HG03521 (cell line): ENCODE results near the gene PAWR.
"Not testable (repeated sequence)": the region's sequence is repeated elsewhere in the genome, so short reads cannot be mapped to it uniquely, and the experiment has no call there.

ENCODE experiments used
- ATAC-seq: cut with Tn5 transposase; IDR thresholded peaks from one replicate; pipeline ENCODE4 v1.9.1; 2021; ENCODE audit warnings: mild to moderate bottlenecking, moderate library complexity; ENCODE audit not compliant: unreplicated experiment

PAWR gene

GRCh38 chr12:79650440-79650839, 40.3 kb downstream of the PAWR start:
- ATAC-seq = no peak

- ATAC-seq = no peak
Measured at GRCh38 chr12:79648881-79649280, 41.9 kb downstream of the PAWR start.

GRCh38 chr12:79646843-79647242, 43.9 kb downstream of the PAWR start:
- not testable (repeated sequence) for ATAC-seq

GRCh38 chr12:79645235-79645630, 45.5 kb downstream of the PAWR start:
- peak; percentile 95 for ATAC-seq

GRCh38 chr12:79644274-79645234, 46.2 kb downstream of the PAWR start:
- ATAC-seq = peak; percentile 9

GRCh38 chr12:79643821-79644220, 46.9 kb downstream of the PAWR start:
- no peak for ATAC-seq

- no peak for ATAC-seq
Measured at GRCh38 chr12:79638490-79638889, 52.3 kb downstream of the PAWR start.

GRCh38 chr12:79637093-79637492, 53.7 kb downstream of the PAWR start:
- ATAC-seq = no peak

GRCh38 chr12:79635676-79636075, 55.1 kb downstream of the PAWR start:
- no peak for ATAC-seq

GRCh38 chr12:79634957-79635471, 55.8 kb downstream of the PAWR start:
- no peak for ATAC-seq

- no peak for ATAC-seq
Measured at GRCh38 chr12:79629561-79629960, 61.2 kb downstream of the PAWR start.

- not testable (repeated sequence) for ATAC-seq
Measured at GRCh38 chr12:79626735-79627134, 64.0 kb downstream of the PAWR start.

GRCh38 chr12:79624378-79624777, 66.4 kb downstream of the PAWR start:
- no peak for ATAC-seq

GRCh38 chr12:79619872-79620562, 70.7 kb downstream of the PAWR start:
- ATAC-seq = no peak

- ATAC-seq = no peak
Measured at GRCh38 chr12:79618848-79619404, 71.8 kb downstream of the PAWR start.

- no peak for ATAC-seq
Measured at GRCh38 chr12:79617696-79618095, 73.1 kb downstream of the PAWR start.

- ATAC-seq = peak; percentile 57
Measured at GRCh38 chr12:79615596-79616560, 74.9 kb downstream of the PAWR start.

GRCh38 chr12:79614730-79615129, 76.0 kb downstream of the PAWR start:
- no peak for ATAC-seq

GRCh38 chr12:79601908-79602307, 88.9 kb downstream of the PAWR start:
- ATAC-seq = no peak

GRCh38 chr12:79597910-79598309, 92.9 kb downstream of the PAWR start:
- ATAC-seq = no peak
